Subcutaneous adipose tissue (tissue), 4 donors: ENCODE results near the gene TMEM14B. TPM values are rescaled to one million over a fixed set of nuclear protein-coding genes. Genes with fewer than 3 reads are reported as not detected.

Experiments
- small RNA-seq: library from RNA; depleted of rRNA; stranded (forward); fragments of <200 nt; gene quantifications from one replicate; pipeline ENCODE3, GENCODE V24; 2016
- total RNA-seq, 4 donors: library from RNA; depleted of rRNA; stranded (reverse); fragments of >200 nt; gene quantifications; one replicate each; pipeline ENCODE4 v1.1.0, GENCODE V29; 2016
- TF ChIP-seq, protein P1 (sequence below): fragments of 450-650 bp; IDR thresholded peaks from one replicate; pipeline ENCODE4 v1.5.1; 2016; ENCODE audit warnings: low read depth, mild to moderate bottlenecking, control low read depth, antibody characterized with exemption, moderate library complexity

The TMEM14B gene
- total RNA-seq, 4 donors from 2014 or later = 67.7 to 93.4 (median 89.6) TPM

DNA sequence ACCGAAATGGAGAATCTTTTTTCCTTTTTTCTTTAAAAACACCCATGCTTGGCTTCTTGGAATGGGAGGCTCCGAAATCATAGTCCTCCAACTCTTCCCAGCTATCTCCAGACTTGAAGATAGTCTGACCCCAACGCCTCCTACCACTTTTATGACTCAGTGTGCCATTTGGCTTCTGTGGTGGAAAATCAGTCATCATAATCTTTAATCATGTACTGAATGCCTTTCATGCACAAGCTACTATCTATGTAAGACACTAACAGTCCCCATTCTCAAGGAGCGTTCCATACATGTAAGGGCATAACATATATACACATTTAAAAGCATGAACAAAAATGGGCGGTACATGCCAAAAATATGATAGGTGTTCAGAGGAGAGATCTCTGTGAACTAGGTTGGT is 44.1 kb downstream of the TMEM14B start:
- TF ChIP-seq, protein P1, sequence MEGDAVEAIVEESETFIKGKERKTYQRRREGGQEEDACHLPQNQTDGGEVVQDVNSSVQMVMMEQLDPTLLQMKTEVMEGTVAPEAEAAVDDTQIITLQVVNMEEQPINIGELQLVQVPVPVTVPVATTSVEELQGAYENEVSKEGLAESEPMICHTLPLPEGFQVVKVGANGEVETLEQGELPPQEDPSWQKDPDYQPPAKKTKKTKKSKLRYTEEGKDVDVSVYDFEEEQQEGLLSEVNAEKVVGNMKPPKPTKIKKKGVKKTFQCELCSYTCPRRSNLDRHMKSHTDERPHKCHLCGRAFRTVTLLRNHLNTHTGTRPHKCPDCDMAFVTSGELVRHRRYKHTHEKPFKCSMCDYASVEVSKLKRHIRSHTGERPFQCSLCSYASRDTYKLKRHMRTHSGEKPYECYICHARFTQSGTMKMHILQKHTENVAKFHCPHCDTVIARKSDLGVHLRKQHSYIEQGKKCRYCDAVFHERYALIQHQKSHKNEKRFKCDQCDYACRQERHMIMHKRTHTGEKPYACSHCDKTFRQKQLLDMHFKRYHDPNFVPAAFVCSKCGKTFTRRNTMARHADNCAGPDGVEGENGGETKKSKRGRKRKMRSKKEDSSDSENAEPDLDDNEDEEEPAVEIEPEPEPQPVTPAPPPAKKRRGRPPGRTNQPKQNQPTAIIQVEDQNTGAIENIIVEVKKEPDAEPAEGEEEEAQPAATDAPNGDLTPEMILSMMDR = no peak

DNA sequence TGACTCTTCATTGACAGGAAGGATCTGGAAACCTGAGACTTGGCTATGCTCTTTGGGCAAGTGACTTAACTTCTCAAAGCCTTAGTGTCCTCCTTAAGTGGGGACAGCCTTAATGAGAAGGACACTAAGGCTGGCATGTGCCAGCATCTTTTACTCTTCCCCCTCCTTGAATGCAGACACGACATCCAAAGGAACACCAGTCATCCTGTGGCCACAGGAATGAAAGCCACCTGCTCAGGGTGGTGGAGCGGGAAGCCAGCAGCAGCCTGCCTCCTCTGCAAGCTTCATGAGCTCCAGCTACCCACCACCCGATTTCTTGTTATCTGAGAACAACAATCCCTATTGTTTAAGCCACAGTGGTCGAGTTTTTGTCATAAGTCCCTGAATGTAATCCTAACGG is 44.5 kb downstream of the TMEM14B start:
- TF ChIP-seq, protein P1 = no peak

DNA sequence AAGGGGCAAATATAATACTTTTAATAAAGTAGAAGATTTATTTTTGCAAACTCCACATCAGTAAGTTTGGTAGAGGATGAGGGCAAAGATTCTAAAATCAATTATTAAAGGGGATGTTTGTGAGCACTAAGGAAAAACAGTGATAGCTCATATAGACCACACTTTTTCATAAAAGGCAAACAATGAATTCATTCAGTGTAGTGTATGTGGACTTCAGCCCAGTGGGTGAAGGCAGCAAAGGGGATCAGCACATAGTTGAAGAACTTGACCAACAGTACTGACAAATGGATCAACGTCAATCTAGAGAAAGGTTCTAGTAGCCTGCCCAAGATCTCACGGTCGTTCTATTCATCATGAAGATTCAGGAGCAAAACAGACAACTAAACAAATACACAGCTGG is 45.4 kb downstream of the TMEM14B start:
- TF ChIP-seq, protein P1 = no peak

- TF ChIP-seq, protein P1 = no peak
Measured at GRCh38 chr6:10793695-10794094, 46.1 kb downstream of the TMEM14B start.

DNA sequence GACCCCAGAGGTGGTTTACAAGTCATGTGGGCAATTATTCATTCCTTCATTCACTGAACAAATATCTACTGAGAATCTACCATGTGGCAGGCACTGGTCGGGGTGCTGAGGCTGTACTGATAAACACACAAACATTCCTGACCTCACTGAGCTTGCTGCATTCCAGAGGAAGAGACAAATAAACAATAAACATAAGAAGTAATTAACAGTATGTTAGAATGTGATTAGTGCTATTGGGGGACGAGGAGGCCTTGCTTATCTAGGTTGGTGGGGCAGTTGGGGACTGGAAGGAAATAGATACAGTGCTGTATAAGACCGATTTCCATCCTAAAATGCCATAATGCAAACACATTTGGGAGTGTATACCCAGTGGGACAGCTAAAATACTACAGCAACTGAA is 46.6 kb downstream of the TMEM14B start:
- TF ChIP-seq, protein P1 = no peak

DNA sequence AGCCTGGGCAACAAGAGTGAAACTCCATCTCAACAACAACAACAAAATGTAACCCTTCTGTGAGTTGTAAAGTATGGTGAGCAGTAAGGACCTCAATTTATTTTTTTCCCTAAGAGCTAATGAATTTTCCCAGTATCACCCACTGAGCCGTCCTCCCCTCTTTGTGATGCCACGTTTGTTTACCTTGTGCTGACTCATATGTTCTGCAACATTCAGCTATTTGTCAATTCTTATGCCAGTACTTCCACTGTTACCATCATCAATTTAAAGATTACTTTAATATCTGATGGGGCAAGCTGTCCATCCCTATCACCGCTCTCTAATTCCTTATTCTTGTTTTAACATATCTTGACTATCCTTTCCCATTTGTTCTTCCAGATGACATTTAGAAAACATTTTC is 53.2 kb downstream of the TMEM14B start:
- TF ChIP-seq, protein P1 = no peak

DNA sequence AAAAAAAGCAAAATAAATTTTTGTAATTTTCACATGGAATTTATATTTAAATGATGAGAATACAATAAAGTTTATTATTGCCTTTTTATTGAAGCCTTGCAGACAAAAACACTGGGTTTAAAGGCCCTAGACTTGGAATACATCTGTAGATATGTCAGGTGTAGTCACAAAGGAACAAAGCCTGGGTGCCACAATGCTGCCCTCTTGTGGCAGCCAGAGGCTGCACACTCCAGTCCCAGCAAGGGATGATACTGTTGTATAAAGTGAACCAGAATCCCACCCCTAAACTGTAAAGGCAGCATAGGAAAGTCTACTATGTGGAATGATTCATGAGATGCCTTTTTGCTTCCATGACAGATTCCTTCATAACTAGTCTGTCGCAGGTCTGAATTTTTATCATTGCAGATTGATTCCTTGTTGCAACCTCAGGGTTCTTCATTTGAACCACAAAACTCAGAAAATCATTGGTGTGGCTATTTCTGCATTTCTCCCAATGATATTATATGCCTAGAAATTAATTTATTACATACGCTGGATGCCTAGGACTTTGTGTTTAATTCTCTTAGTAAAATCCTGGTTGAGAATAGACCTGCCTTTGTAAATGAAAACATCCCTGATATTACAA is 53.7 kb downstream of the TMEM14B start:
- TF ChIP-seq, protein P1 = no peak

Small RNAs within 50 kb of the gene (small RNA-seq; reads per million reads assigned to genes)
- not detected for gene RNA5SP203

Other genes with a start within 250 kb of the TMEM14B start
- gene GCNT2, start 226.5 kb upstream of the TMEM14B start, total RNA-seq = 1 to 10 TPM in 3 of 4 donors, under 1 TPM in 1; 0.57 to 8.5 (median 5.6) TPM
- gene C6orf52, start 53.2 kb upstream of the TMEM14B start, total RNA-seq = 1 to 10 TPM in 1 of 4 donors, not detected in 3; 1.3 TPM
- 10 to 100 TPM in 2 of 4 donors, 1 to 10 TPM in 2; 5.8 to 23.8 (median 10.0) TPM for gene PAK1IP1, start 52.8 kb upstream of the TMEM14B start, total RNA-seq
- 100 to 1,000 TPM; 140 to 178 (median 166) TPM for gene TMEM14C, start 24.7 kb upstream of the TMEM14B start, total RNA-seq
- gene MAK, start 90.7 kb downstream of the TMEM14B start, total RNA-seq = under 1 TPM in 2 of 4 donors, not detected in 2; 0.33 to 0.34 TPM
- gene GCM2, start 134.2 kb downstream of the TMEM14B start, total RNA-seq = not detected
- 1 to 10 TPM; 1.0 to 4.6 (median 3.3) TPM for gene SYCP2L, start 139.2 kb downstream of the TMEM14B start, total RNA-seq